DND-41 (cell line): ENCODE data around the gene UBE2N.
"Not testable (repeated sequence)": the region's sequence is repeated elsewhere in the genome, so short reads cannot be mapped to it uniquely, and the experiment has no call there.

Experiments
- CTCF ChIP-seq: IDR thresholded peaks from 2 replicates; pipeline ENCODE4 v1.5.1; 2012; ENCODE audit warnings: borderline replicate concordance, low read length, moderate library complexity, mild to moderate bottlenecking; ENCODE audit not compliant: poor library complexity, severe bottlenecking; ENCODE audit errors: extremely low read depth
- EZH2 ChIP-seq: IDR thresholded peaks from 3 replicates; pipeline ENCODE4 v1.6.1; 2012; ENCODE audit warnings: borderline replicate concordance, low read depth, mild to moderate bottlenecking, moderate library complexity, low read length, inconsistent platforms; ENCODE audit not compliant: severe bottlenecking

DNA sequence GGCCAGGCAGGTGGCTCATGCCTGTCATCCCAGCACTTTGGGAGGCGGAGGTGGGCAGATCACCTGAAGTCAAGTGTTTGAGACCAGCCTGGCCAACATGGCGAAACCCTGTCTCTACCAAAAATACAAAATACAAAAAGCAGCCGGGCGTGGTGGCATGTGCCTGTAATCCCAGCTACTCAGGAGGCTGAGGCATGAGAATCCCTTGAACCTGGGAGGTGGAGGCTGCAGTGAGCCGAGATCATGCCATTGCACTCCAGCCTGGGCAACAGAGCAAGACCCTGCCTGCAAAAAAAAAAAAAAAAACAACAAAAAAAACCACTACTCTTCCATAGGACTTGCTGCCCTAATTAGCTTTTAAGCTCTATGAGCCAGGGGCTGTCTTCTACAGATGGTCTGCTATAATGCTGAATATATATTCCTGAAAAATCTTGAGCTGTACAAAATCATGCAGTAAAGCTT lies 59.7 kb downstream of the UBE2N start:
- TF ChIP-seq CTCF, EZH2: not testable (repeated sequence)
